Measurements from ENCODE around the gene TEAD3. TPM values are rescaled to one million over a fixed set of nuclear protein-coding genes. Genes with fewer than 3 reads are reported as not detected.
A peak's percentile ranks its signal among the peaks of the same experiment; 100 is the strongest.

TEAD3 gene
- total and polyA plus RNA-seq, 2 of the 4 experiments (the other 2 are of a cell fraction): 5.2 to 28.0 TPM

DNA sequence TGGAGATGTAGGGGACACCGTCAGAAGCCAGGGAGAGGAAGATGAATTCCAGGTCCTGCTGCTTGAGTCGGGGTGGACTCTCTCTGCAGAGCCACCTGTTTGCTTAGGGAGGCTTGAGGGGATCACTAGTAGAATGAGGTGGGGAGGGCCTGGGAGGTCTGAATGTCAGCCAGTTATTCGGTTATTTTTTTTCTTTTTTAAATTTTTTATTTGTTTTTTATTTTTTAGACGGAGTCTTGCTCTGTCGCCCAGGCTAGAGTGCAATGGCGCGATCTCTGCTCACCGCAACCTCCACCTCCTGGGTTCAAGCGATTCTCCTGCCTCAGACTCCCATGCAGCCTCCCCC is 8.4 kb downstream of the TEAD3 start:
- dilution Hi-C loops (cut with HindIII; ENCODE audit: low sequenced_read_pairs, unreplicated experiment): no loop called here
- peak overlapping the region; percentile 74; the same call in 1 of the 2 replicates for H3K23ac ChIP-seq (ENCODE audit: low read depth, low read length)
- CTCF ChIA-PET: no interaction called here

More for the DNA sequence above, 8.4 kb downstream of the TEAD3 start:
- peak overlapping the region; percentile 33; the same call in 1 of the 2 replicates for H2BK20ac ChIP-seq (ENCODE audit: low read depth, low read length)
- peak overlapping the region; percentile 85 for H4K91ac ChIP-seq (ENCODE audit: insufficient read depth, low read depth, low read length)
- H3K9me3 ChIP-seq (ENCODE audit: control insufficient read depth, insufficient read depth, low read length): no peaks in the 10 kb centered on the region
- TF ChIP-seq POLR2A (IDR thresholded peaks at IDR 0.05; ENCODE audit: low read depth, low read length) (no peak), MAZ (IDR thresholded peaks at IDR 0.05; ENCODE audit: borderline replicate concordance, low read depth, low read length) (no peak), SMC3 (IDR thresholded peaks at IDR 0.05; ENCODE audit: low read depth, low read length) (no peak), MXI1 (IDR thresholded peaks at IDR 0.05; ENCODE audit: borderline replicate concordance, low read depth, low read length) (no peak), FOS (IDR thresholded peaks at IDR 0.05; ENCODE audit: low read depth, low read length) (no peak)
- TF ChIP-seq, protein P1, sequence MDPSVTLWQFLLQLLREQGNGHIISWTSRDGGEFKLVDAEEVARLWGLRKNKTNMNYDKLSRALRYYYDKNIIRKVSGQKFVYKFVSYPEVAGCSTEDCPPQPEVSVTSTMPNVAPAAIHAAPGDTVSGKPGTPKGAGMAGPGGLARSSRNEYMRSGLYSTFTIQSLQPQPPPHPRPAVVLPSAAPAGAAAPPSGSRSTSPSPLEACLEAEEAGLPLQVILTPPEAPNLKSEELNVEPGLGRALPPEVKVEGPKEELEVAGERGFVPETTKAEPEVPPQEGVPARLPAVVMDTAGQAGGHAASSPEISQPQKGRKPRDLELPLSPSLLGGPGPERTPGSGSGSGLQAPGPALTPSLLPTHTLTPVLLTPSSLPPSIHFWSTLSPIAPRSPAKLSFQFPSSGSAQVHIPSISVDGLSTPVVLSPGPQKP (IDR thresholded peaks at IDR 0.05; ENCODE audit: borderline replicate concordance, low read depth, low read length): no peak
- peak overlapping the region; percentile 95 for H2AK5ac ChIP-seq (ENCODE audit: low read depth, low read length)
- peak overlapping the region; percentile 93 for H3K4ac ChIP-seq (ENCODE audit: low read depth, low read length)
- no peak overlapping the region for H3K4me2 ChIP-seq (ENCODE audit: low read depth, low read length)
- peaks cover 66% of the 10 kb centered on the region for H3K4me1 ChIP-seq (ENCODE audit: control insufficient read depth, insufficient read depth, low read length)
- DNase-seq (no peak), ATAC-seq (ENCODE audit: low read depth) (no peak)
- POLR2A ChIA-PET (ENCODE audit: unreplicated experiment): interaction anchor here (1.0 kb wide), 1 partner anchor 17 kb away, joined by 3 read pairs; no protein-coding TSS in a partner anchor
- peaks cover 37% of the 10 kb centered on the region for H3K9me1 ChIP-seq (ENCODE audit: insufficient read depth, low read length)
- in situ Hi-C loops (cut with MboI; ENCODE audit: low sequenced_read_pairs): no loop called here
- H2AFZ ChIP-seq (replicated peaks; ENCODE audit: low read length, poor library complexity): peak overlapping the region; percentile 10
- H4K8ac ChIP-seq (ENCODE audit: low read depth in 2 of 2, low read length in 2 of 2): peak overlapping the region; percentile 81 to 87
- H2BK15ac ChIP-seq (ENCODE audit: low read depth, low read length): peak overlapping the region; percentile 75; the same call in 1 of the 3 replicates
- no peak overlapping the region; the same call in 1 of the 2 replicates for H3K56ac ChIP-seq (ENCODE audit: extremely low read depth, insufficient read depth, low read length)
- peak overlapping the region; percentile 88 for H3K14ac ChIP-seq (replicated peaks; ENCODE audit: low read depth, low read length)
- H4K20me1 ChIP-seq (ENCODE audit: insufficient read depth, low read length): peaks cover 20% of the 10 kb centered on the region
- H3K4me3 ChIP-seq (ENCODE audit: insufficient read depth, low read depth, low read length): no peak overlapping the region
- H2BK5ac ChIP-seq (ENCODE audit: low read depth, low read length, poor library complexity, severe bottlenecking): peak overlapping the region; percentile 79
- peak overlapping the region; percentile 76; the same call in 1 of the 2 replicates for H2BK120ac ChIP-seq (ENCODE audit: low read depth, low read length)
- peak overlapping the region; percentile 47 for H4K5ac ChIP-seq (ENCODE audit: low read depth, low read length)
- peaks cover 40 to 94% of the 10 kb centered on the region in 2 experiments for H3K79me1 ChIP-seq (ENCODE audit: low read depth in 1 of 2, low read length in 2 of 2)
- peak overlapping the region; percentile 18; the same call in 1 of the 2 replicates for H3K18ac ChIP-seq (ENCODE audit: low read depth, low read length)
- no peaks in the 10 kb centered on the region for H3K27me3 ChIP-seq (ENCODE audit: control insufficient read depth, insufficient read depth, low read length)
- peaks cover 20% of the 10 kb centered on the region for H3K36me3 ChIP-seq (ENCODE audit: control insufficient read depth, insufficient read depth, low read length)
- peak overlapping the region; percentile 91 for H2AK9ac ChIP-seq (replicated peaks; ENCODE audit: low read depth, low read length, poor library complexity)
- peak overlapping the region; percentile 20; the same call in 1 of the 2 replicates for H3K9ac ChIP-seq (ENCODE audit: low read depth, low read length)
- H3K27ac ChIP-seq (ENCODE audit: insufficient read depth, low read length): peak overlapping the region; percentile 55
- intact Hi-C loops (cut with micrococcal nuclease): no loop called here
- BruUV-seq (replicated peaks): no TSS peak
- 50% methylated on average over 1 of the region's 9 CpGs; no CpG with 5 or more reads in 1 of the 2 experiments for WGBS, 2 experiments (ENCODE audit: extremely low coverage in 2 of 2, insufficient read length in 1 of 2)
